GM12878 (cell line): Measurements from ENCODE around the gene MATN3. TPM values are rescaled to one million over a fixed set of nuclear protein-coding genes. Genes with fewer than 3 reads are reported as not detected.
"Not testable (repeated sequence)": the region's sequence is repeated elsewhere in the genome, so short reads cannot be mapped to it uniquely, and the experiment has no call there.

ENCODE experiments used
- ATAC-seq: fragments of 200-7000 bp; cut with Tn5 transposase; 3 replicates; pipeline ENCODE4 v1.9.1; 2020; ENCODE audit warnings: mild to moderate bottlenecking, moderate library complexity
- BruUV-seq: library from RNA; stranded (reverse); fragments of 400-500 nt; replicated peaks from 2 replicates; lab custom pipeline; 2021; lab: Mats Ljungman, UMichigan
- CTCF ChIA-PET: fragments of 300-600 bp; sonication (Branson Sonifier 250); formaldehyde crosslinking; extraction: SDS; loops from one replicate; lab custom pipeline; 2021; ENCODE audit warnings: inconsistent platforms; lab: Yijun Ruan, JAX
- POLR2A ChIA-PET: fragments of 350-600 bp; formaldehyde crosslinking; extraction: SDS; loops from one replicate; lab custom pipeline; 2021; ENCODE audit warnings: inconsistent platforms; lab: Charles Lee
- RAD21 ChIA-PET: fragments of 300-600 bp; sonication (Branson Sonifier 250); formaldehyde crosslinking; loops from one replicate; lab custom pipeline; 2023; ENCODE audit warnings: antibody characterized with exemption; ENCODE audit not compliant: unreplicated experiment; lab: Charles Lee
- SMC1A ChIA-PET: fragments of 300-600 bp; sonication (Branson Sonifier 250); formaldehyde crosslinking; loops from one replicate; lab custom pipeline; 2023; ENCODE audit not compliant: unreplicated experiment, uncharacterized antibody; lab: Charles Lee
- DNase-seq: peaks from one replicate; pipeline ENCODE4 v3.0.0-alpha.2; 2011; ENCODE audit warnings: low read depth, low spot score
- FAIRE-seq: peaks from 3 replicates; lab custom pipeline; 2011; peaks lifted over from hg19 to GRCh38; lab: Jason Lieb, UNC
- H2AFZ ChIP-seq: 2 replicates; pipeline ENCODE4 v1.6.0; 2011; ENCODE audit warnings: low read depth, low read length, control low read depth; ENCODE audit not compliant: control insufficient read depth
- H3K27ac ChIP-seq: 2 replicates; pipeline ENCODE4 v1.5.1; 2011; ENCODE audit warnings: control low read depth; ENCODE audit not compliant: control insufficient read depth, insufficient read depth
- H3K27me3 ChIP-seq, 2 experiments: replicated peaks in 1 of 2; 2 replicates each; pipeline versions ENCODE4 v1.6.0 to v1.6.1; 2011; ENCODE audit warnings: low read length in 1 of 2; ENCODE audit not compliant: control insufficient read depth in 2 of 2, insufficient read depth in 2 of 2
- H3K36me3 ChIP-seq, 2 experiments: 2 replicates each; pipeline ENCODE4 v1.5.1; 2011; ENCODE audit warnings: low read length in 1 of 2; ENCODE audit not compliant: control insufficient read depth in 2 of 2, insufficient read depth in 2 of 2
- H3K4me1 ChIP-seq: 2 replicates; pipeline ENCODE4 v1.6.1; 2011; ENCODE audit warnings: mild to moderate bottlenecking, low read length, moderate library complexity, mixed read lengths; ENCODE audit not compliant: control insufficient read depth, insufficient read depth
- H3K4me2 ChIP-seq: 2 replicates; pipeline ENCODE4 v1.6.0; 2011; ENCODE audit warnings: control low read depth; ENCODE audit not compliant: control insufficient read depth, insufficient read depth
- H3K4me3 ChIP-seq: fragments of 200-600 bp; sonication (generic); 2 replicates; pipeline ENCODE4 v1.5.1; 2016
- H3K79me2 ChIP-seq: 2 replicates; pipeline ENCODE4 v1.6.0; 2011; ENCODE audit warnings: low read length; ENCODE audit not compliant: control insufficient read depth, insufficient read depth
- H3K9ac ChIP-seq: 2 replicates; pipeline ENCODE4 v1.8.0; 2011; ENCODE audit warnings: low read length, control low read depth, mixed read lengths; ENCODE audit not compliant: control insufficient read depth, insufficient read depth
- H3K9me3 ChIP-seq: replicated peaks from 3 replicates; pipeline ENCODE4 v1.5.1; 2011; ENCODE audit warnings: mild to moderate bottlenecking, low read length; ENCODE audit not compliant: control insufficient read depth, insufficient read depth
- H4K20me1 ChIP-seq: 2 replicates; pipeline ENCODE4 v1.6.0; 2011; ENCODE audit not compliant: control insufficient read depth, insufficient read depth
- CBX5 ChIP-seq: sonication (generic); IDR thresholded peaks from 2 replicates; pipeline ENCODE4 v1.6.1; 2016; ENCODE audit warnings: low read depth, moderate library complexity, mild to moderate bottlenecking, inconsistent platforms
- EP300 ChIP-seq, 2 experiments: fragments of 150-350 bp in 1 of 2; IDR thresholded peaks; 2 replicates each; pipeline ENCODE4 v1.6.1; 2011 to 2012; ENCODE audit warnings: low read depth in 2 of 2, low read length in 2 of 2, borderline replicate concordance in 1 of 2, improper control_type of control experiment in 1 of 2, inconsistent platforms in 1 of 2; ENCODE audit not compliant: control insufficient read depth in 1 of 2
- ESRRA ChIP-seq: IDR thresholded peaks from 2 replicates; pipeline ENCODE4 v1.6.1; 2012; ENCODE audit warnings: mild to moderate bottlenecking, low read length, improper control_type of control experiment
- FOXK2 ChIP-seq: fragments of 450-650 bp; IDR thresholded peaks from 2 replicates; pipeline ENCODE4 v1.6.1; 2017; ENCODE audit warnings: mild to moderate bottlenecking, moderate library complexity
- HDAC2 ChIP-seq: fragments of 200-600 bp; sonication (generic); IDR thresholded peaks from 2 replicates; pipeline ENCODE4 v1.6.1; 2017
- KAT2A ChIP-seq: conservative IDR thresholded peaks from 2 replicates; pipeline ENCODE4 v1.6.1; 2011; ENCODE audit warnings: low read depth, low read length; ENCODE audit not compliant: control insufficient read depth
- RFX5 ChIP-seq: IDR thresholded peaks from 2 replicates; pipeline ENCODE4 v1.6.1; 2011; ENCODE audit warnings: low read depth, low read length, improper control_type of control experiment
- WGBS: methylation state at CpG from one replicate; pipeline ENCODE4 v1.1.6; 2016; ENCODE audit warnings: low lambda C conversion rate; ENCODE audit not compliant: insufficient replicate concordance, insufficient coverage; ENCODE audit errors: missing lambda C conversion rate; 5-methylcytosine and 5-hydroxymethylcytosine counted together
- in situ Hi-C: fragments of 300-500 bp; cut with MboI; formaldehyde crosslinking; loops from 9 replicates; pipeline ENCODE4 v1.14.3; 2018; ENCODE audit warnings: mixed read lengths
- intact Hi-C: fragments of 100-400 bp; cut with micrococcal nuclease; formaldehyde crosslinking; loops from one replicate; pipeline ENCODE4 v1.14.2; 2022; ENCODE audit not compliant: unreplicated experiment
- polyA plus RNA-seq, 11 experiments: library from polyadenylated mRNA; depleted of rRNA in 4 of 11; unstranded in 6 of 11; stranded (reverse) in 5 of 11; fragments of >200 nt; fragmentation: Nextera tagmentation in 4 of 11; fragmentation: Illumina TruSeq in 1 of 11; extraction: Ambion mirVana in 4 of 11; extraction: Trizol in 1 of 11; gene quantifications; 1 replicate in 1 of 11; 2 replicates in 10 of 11; pipeline versions ENCODE4 v1.2.1 to v1.2.3, GENCODE V29; 2011 to 2016; ENCODE audit warnings: inconsistent platforms in 2 of 11, missing spikeins in 2 of 11, low read depth in 1 of 11
- total RNA-seq, 4 experiments: library from RNA; depleted of rRNA in 3 of 4; stranded (reverse); fragments of >200 nt in 3 of 4; fragmentation: Illumina TruSeq in 1 of 4; extraction: Trizol in 1 of 4; gene quantifications; 2 replicates each; pipeline versions ENCODE4 v1.2.1 to v1.2.3, GENCODE V29; 2013 to 2021
- TF ChIP-seq, protein P1 (sequence below): fragments of 150-350 bp; IDR thresholded peaks from 2 replicates; pipeline ENCODE4 v1.6.1; 2014; ENCODE audit warnings: mild to moderate bottlenecking, low read depth, low read length
- TF ChIP-seq, protein P2 (sequence below): fragments of 450-650 bp; formaldehyde crosslinking; IDR thresholded peaks from 2 replicates; pipeline ENCODE4 v1.4.0; 2020; ENCODE audit warnings: mild to moderate bottlenecking, moderate library complexity

MATN3 gene
- total and polyA plus RNA-seq, 10 of the 15 experiments (the other 5 are each of a cell fraction or from before 2014, with no cell fraction given), result 0.09 TPM; not detected in 9

DNA sequence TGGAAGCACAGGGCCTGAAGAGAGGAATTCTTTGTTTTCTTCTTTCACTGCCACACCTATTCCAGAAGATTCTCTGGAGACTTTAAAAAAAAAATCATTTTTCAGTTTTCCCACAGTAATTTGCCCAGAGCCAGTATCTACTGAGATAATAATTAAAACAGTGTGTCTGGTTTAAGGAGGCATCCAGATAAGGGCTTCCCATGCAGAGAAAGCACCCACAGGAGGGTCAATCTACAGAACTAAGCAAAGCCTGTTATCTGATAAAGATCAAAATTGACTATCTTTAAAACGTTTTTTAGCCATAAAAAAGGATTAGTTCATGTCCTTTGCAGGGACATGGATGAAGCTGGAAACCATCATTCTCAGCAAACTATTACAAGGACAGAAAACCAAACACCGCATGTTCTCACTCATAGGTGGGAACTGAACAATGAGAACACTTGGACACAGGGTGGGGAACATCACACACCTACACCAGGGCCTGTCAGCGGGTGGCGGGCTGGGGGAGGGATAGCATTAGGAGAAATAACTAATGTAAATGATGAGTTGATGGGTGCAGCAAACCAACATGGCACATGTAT, 33.3 kb upstream of the MATN3 start:
- H3K9ac ChIP-seq, H3K4me1 ChIP-seq, H3K27me3 ChIP-seq, DNase-seq, H3K27ac ChIP-seq, intact Hi-C loops, H3K36me3 ChIP-seq, H3K9me3 ChIP-seq, H4K20me1 ChIP-seq, POLR2A ChIA-PET, H2AFZ ChIP-seq, H3K4me2 ChIP-seq, BruUV-seq, ATAC-seq, FAIRE-seq, in situ Hi-C loops, H3K4me3 ChIP-seq: not testable (repeated sequence)
- peaks cover 58% of the 10 kb centered on the region for H3K79me2 ChIP-seq
- ChIA-PET CTCF (interaction anchor here (0.7 to 4.2 kb wide), 3 partner anchors 10 to 180 kb away, joined by 3 to 31 read pairs (median 3); no protein-coding TSS in a partner anchor), SMC1A (interaction anchor here (1.1 to 1.4 kb wide), 2 partner anchors 25 to 31 kb away, joined by 3 to 7 read pairs; no protein-coding TSS in a partner anchor), RAD21 (interaction anchor here (1.3 kb wide), 1 partner anchor 31 kb away, joined by 5 read pairs; no protein-coding TSS in a partner anchor)
- WGBS, result 76% methylated on average over 4 of the region's 4 CpGs

DNA sequence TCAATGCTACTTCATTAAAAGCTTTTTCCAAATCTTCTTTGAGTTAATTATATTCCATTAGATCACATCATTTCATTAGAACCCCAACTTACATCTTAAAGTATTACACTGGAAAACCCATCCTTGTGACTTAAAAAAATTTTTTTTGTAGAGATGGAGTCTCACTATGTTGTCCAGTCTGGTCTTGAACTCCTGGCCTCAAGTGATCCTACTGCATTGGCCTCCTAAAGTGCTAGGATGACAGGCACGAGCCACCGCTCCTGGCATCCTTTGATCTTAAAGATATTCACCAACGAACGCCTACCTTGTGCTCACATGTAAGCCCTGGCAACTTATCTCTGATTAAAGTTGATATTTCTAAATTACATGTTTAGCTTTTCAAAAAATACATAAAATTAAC, 32.3 kb upstream of the MATN3 start:
- FAIRE-seq (no peak), DNase-seq (no peak), ATAC-seq (no peak)
- Histone ChIP-seq H3K4me1 (0 out of 2 replicates have a peak, but pooled peaks cover 6% of the 10 kb centered on the region), H3K27me3 (no peaks in the 10 kb centered on the region), H2AFZ (no peak overlapping the region), H3K36me3 (peaks cover 0 to 16% of the 10 kb centered on the region in 2 experiments; a peak in 1 of 4 replicates), H3K9me3 (no peaks in the 10 kb centered on the region), H3K9ac (no peak overlapping the region), H3K4me2 (no peak overlapping the region), H4K20me1 (no peaks in the 10 kb centered on the region; the same call in 1 of the 2 replicates), H3K27ac (no peak overlapping the region), H3K79me2 (peaks cover 48% of the 10 kb centered on the region), H3K4me3 (no peak overlapping the region)
- SMC1A ChIA-PET, result interaction anchor here (1.1 to 2.3 kb wide), 4 partner anchors 8 to 30 kb away, joined by 3 to 9 read pairs (median 6); no protein-coding TSS in a partner anchor
- CTCF ChIA-PET, result interaction anchor here (4.2 kb wide), 1 partner anchor 30 kb away, joined by 31 read pairs; no protein-coding TSS in a partner anchor
- POLR2A ChIA-PET, result interaction anchor here (0.7 to 1.7 kb wide), 3 partner anchors 7 to 193 kb away, joined by 3 to 6 read pairs (median 4); partner anchors contain the start of gene LAPTM4A
- RAD21 ChIA-PET, result interaction anchor here (1.0 to 1.3 kb wide), 2 partner anchors 30 kb away, joined by 3 to 5 read pairs; no protein-coding TSS in a partner anchor
- intact Hi-C loops (no loop called here), in situ Hi-C loops (no loop called here)
- 98% methylated on average over 4 of the region's 4 CpGs for WGBS
- no TSS peak for BruUV-seq
- TF ChIP-seq ESRRA (no peak), KAT2A (no peak), CBX5 (no peak), HDAC2 (no peak), EP300 (IDR thresholded peaks at IDR 0.05; ENCODE audit: borderline replicate concordance in 1 of 2, control insufficient read depth in 1 of 2, low read depth in 2 of 2, low read length in 2 of 2) (no peak), FOXK2 (no peak), RFX5 (no peak)
- TF ChIP-seq, protein P1, sequence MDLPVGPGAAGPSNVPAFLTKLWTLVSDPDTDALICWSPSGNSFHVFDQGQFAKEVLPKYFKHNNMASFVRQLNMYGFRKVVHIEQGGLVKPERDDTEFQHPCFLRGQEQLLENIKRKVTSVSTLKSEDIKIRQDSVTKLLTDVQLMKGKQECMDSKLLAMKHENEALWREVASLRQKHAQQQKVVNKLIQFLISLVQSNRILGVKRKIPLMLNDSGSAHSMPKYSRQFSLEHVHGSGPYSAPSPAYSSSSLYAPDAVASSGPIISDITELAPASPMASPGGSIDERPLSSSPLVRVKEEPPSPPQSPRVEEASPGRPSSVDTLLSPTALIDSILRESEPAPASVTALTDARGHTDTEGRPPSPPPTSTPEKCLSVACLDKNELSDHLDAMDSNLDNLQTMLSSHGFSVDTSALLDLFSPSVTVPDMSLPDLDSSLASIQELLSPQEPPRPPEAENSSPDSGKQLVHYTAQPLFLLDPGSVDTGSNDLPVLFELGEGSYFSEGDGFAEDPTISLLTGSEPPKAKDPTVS, result no peak
- TF ChIP-seq, protein P2, sequence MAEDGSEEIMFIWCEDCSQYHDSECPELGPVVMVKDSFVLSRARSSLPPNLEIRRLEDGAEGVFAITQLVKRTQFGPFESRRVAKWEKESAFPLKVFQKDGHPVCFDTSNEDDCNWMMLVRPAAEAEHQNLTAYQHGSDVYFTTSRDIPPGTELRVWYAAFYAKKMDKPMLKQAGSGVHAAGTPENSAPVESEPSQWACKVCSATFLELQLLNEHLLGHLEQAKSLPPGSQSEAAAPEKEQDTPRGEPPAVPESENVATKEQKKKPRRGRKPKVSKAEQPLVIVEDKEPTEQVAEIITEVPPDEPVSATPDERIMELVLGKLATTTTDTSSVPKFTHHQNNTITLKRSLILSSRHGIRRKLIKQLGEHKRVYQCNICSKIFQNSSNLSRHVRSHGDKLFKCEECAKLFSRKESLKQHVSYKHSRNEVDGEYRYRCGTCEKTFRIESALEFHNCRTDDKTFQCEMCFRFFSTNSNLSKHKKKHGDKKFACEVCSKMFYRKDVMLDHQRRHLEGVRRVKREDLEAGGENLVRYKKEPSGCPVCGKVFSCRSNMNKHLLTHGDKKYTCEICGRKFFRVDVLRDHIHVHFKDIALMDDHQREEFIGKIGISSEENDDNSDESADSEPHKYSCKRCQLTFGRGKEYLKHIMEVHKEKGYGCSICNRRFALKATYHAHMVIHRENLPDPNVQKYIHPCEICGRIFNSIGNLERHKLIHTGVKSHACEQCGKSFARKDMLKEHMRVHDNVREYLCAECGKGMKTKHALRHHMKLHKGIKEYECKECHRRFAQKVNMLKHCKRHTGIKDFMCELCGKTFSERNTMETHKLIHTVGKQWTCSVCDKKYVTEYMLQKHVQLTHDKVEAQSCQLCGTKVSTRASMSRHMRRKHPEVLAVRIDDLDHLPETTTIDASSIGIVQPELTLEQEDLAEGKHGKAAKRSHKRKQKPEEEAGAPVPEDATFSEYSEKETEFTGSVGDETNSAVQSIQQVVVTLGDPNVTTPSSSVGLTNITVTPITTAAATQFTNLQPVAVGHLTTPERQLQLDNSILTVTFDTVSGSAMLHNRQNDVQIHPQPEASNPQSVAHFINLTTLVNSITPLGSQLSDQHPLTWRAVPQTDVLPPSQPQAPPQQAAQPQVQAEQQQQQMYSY (CRISPR knock-in tag), result no peak
